NCI-H460 (cell line): ENCODE data around the gene DDR2. TPM values are rescaled to one million over a fixed set of nuclear protein-coding genes. Genes with fewer than 3 reads are reported as not detected.
"Not testable (repeated sequence)": the region's sequence is repeated elsewhere in the genome, so short reads cannot be mapped to it uniquely, and the experiment has no call there.

Experiments used
- DNase-seq: peaks from one replicate; pipeline ENCODE4 v3.0.0-alpha.2; 2016; ENCODE audit warnings: low read depth; ENCODE audit errors: extremely low read depth
- total RNA-seq: library from RNA; depleted of rRNA; stranded (reverse); fragments of >200 nt; shearing (Covaris generic); gene quantifications from 2 replicates; pipeline ENCODE4 v1.2.3, GENCODE V29; 2014

Gene DDR2
- total RNA-seq, 1 experiment from 2014 or later: 0.77 TPM

GRCh38 chr1:162753001-162753658 is 120.9 kb downstream of the DDR2 start:
- DNase-seq: no peak

GRCh38 chr1:162753998-162754585 is 121.8 kb downstream of the DDR2 start:
- no peak for DNase-seq

GRCh38 chr1:162755306-162755705 is 123.0 kb downstream of the DDR2 start:
- DNase-seq: no peak

- DNase-seq: no peak
Measured at GRCh38 chr1:162756523-162756922, 124.3 kb downstream of the DDR2 start.

- no peak for DNase-seq
Measured at GRCh38 chr1:162757476-162757875, 125.2 kb downstream of the DDR2 start.

GRCh38 chr1:162765788-162766187 is 133.5 kb downstream of the DDR2 start:
- DNase-seq: no peak

GRCh38 chr1:162772571-162773154 is 140.4 kb downstream of the DDR2 start:
- no peak for DNase-seq

- DNase-seq: no peak
Measured at GRCh38 chr1:162774007-162774406, 141.7 kb downstream of the DDR2 start.

- DNase-seq: no peak
Measured at GRCh38 chr1:162779043-162779442, 146.8 kb downstream of the DDR2 start.

GRCh38 chr1:162782671-162783070 is 150.4 kb downstream of the DDR2 start:
- DNase-seq: no peak

GRCh38 chr1:162784926-162785325 is 152.7 kb downstream of the DDR2 start:
- DNase-seq: not testable (repeated sequence)

- not testable (repeated sequence) for DNase-seq
Measured at GRCh38 chr1:162788783-162789182, 156.5 kb downstream of the DDR2 start.

GRCh38 chr1:162790303-162790984 is 158.2 kb downstream of the DDR2 start, which contains the start of gene HSD17B7:
Gene HSD17B7 (plus strand): TSS chr1:162790702. CDS start chr1:162790801, 99 bp downstream.
- peak; percentile 75 for DNase-seq

- DNase-seq: not testable (repeated sequence)
Measured at GRCh38 chr1:162790985-162791357, 158.7 kb downstream of the DDR2 start.

- DNase-seq: not testable (repeated sequence)
Measured at GRCh38 chr1:162794284-162794683, 162.0 kb downstream of the DDR2 start.

- DNase-seq: not testable (repeated sequence)
Measured at GRCh38 chr1:162796617-162797279, 164.5 kb downstream of the DDR2 start.

GRCh38 chr1:162799995-162800830 is 167.9 kb downstream of the DDR2 start:
- peak; percentile 77 for DNase-seq

- DNase-seq: not testable (repeated sequence)
Measured at GRCh38 chr1:162807503-162807902, 175.2 kb downstream of the DDR2 start.

- DNase-seq: not testable (repeated sequence)
Measured at GRCh38 chr1:162812357-162812756, 180.1 kb downstream of the DDR2 start.

GRCh38 chr1:162818136-162818535 is 185.9 kb downstream of the DDR2 start:
- not testable (repeated sequence) for DNase-seq
